GM12878 (cell line): ENCODE results near the gene SHC2. TPM values are rescaled to one million over a fixed set of nuclear protein-coding genes. Genes with fewer than 3 reads are reported as not detected.

Experiments
- ATAC-seq: fragments of 200-7000 bp; cut with Tn5 transposase; 3 replicates; pipeline ENCODE4 v1.9.1; 2020; ENCODE audit warnings: mild to moderate bottlenecking, moderate library complexity
- BruUV-seq: library from RNA; stranded (reverse); fragments of 400-500 nt; replicated peaks from 2 replicates; lab custom pipeline; 2021; lab: Mats Ljungman, UMichigan
- CTCF ChIA-PET: fragments of 300-600 bp; sonication (Branson Sonifier 250); formaldehyde crosslinking; extraction: SDS; loops from one replicate; lab custom pipeline; 2021; ENCODE audit warnings: inconsistent platforms; lab: Yijun Ruan, JAX
- POLR2A ChIA-PET: fragments of 350-600 bp; formaldehyde crosslinking; extraction: SDS; loops from one replicate; lab custom pipeline; 2021; ENCODE audit warnings: inconsistent platforms; lab: Charles Lee
- RAD21 ChIA-PET: fragments of 300-600 bp; sonication (Branson Sonifier 250); formaldehyde crosslinking; loops from one replicate; lab custom pipeline; 2023; ENCODE audit warnings: antibody characterized with exemption; ENCODE audit not compliant: unreplicated experiment; lab: Charles Lee
- SMC1A ChIA-PET: fragments of 300-600 bp; sonication (Branson Sonifier 250); formaldehyde crosslinking; loops from one replicate; lab custom pipeline; 2023; ENCODE audit not compliant: unreplicated experiment, uncharacterized antibody; lab: Charles Lee
- DNase-seq: peaks from one replicate; pipeline ENCODE4 v3.0.0-alpha.2; 2011; ENCODE audit warnings: low read depth, low spot score
- FAIRE-seq: peaks from 3 replicates; lab custom pipeline; 2011; peaks lifted over from hg19 to GRCh38; lab: Jason Lieb, UNC
- H2AFZ ChIP-seq: 2 replicates; pipeline ENCODE4 v1.6.0; 2011; ENCODE audit warnings: low read depth, low read length, control low read depth; ENCODE audit not compliant: control insufficient read depth
- H3K27ac ChIP-seq: 2 replicates; pipeline ENCODE4 v1.5.1; 2011; ENCODE audit warnings: control low read depth; ENCODE audit not compliant: control insufficient read depth, insufficient read depth
- H3K27me3 ChIP-seq, 2 experiments: replicated peaks in 1 of 2; 2 replicates each; pipeline versions ENCODE4 v1.6.0 to v1.6.1; 2011; ENCODE audit warnings: low read length in 1 of 2; ENCODE audit not compliant: control insufficient read depth in 2 of 2, insufficient read depth in 2 of 2
- H3K36me3 ChIP-seq, 2 experiments: 2 replicates each; pipeline ENCODE4 v1.5.1; 2011; ENCODE audit warnings: low read length in 1 of 2; ENCODE audit not compliant: control insufficient read depth in 2 of 2, insufficient read depth in 2 of 2
- H3K4me1 ChIP-seq: 2 replicates; pipeline ENCODE4 v1.6.1; 2011; ENCODE audit warnings: mild to moderate bottlenecking, low read length, moderate library complexity, mixed read lengths; ENCODE audit not compliant: control insufficient read depth, insufficient read depth
- H3K4me2 ChIP-seq: 2 replicates; pipeline ENCODE4 v1.6.0; 2011; ENCODE audit warnings: control low read depth; ENCODE audit not compliant: control insufficient read depth, insufficient read depth
- H3K4me3 ChIP-seq: fragments of 200-600 bp; sonication (generic); 2 replicates; pipeline ENCODE4 v1.5.1; 2016
- H3K79me2 ChIP-seq: 2 replicates; pipeline ENCODE4 v1.6.0; 2011; ENCODE audit warnings: low read length; ENCODE audit not compliant: control insufficient read depth, insufficient read depth
- H3K9ac ChIP-seq: 2 replicates; pipeline ENCODE4 v1.8.0; 2011; ENCODE audit warnings: low read length, control low read depth, mixed read lengths; ENCODE audit not compliant: control insufficient read depth, insufficient read depth
- H3K9me3 ChIP-seq: replicated peaks from 3 replicates; pipeline ENCODE4 v1.5.1; 2011; ENCODE audit warnings: mild to moderate bottlenecking, low read length; ENCODE audit not compliant: control insufficient read depth, insufficient read depth
- H4K20me1 ChIP-seq: 2 replicates; pipeline ENCODE4 v1.6.0; 2011; ENCODE audit not compliant: control insufficient read depth, insufficient read depth
- ATF7 ChIP-seq: fragments of 450-650 bp; IDR thresholded peaks from 2 replicates; pipeline ENCODE4 v1.6.1; 2016; ENCODE audit warnings: low read depth, mild to moderate bottlenecking
- CBFB ChIP-seq: IDR thresholded peaks from 2 replicates; pipeline ENCODE4 v1.6.1; 2016; ENCODE audit warnings: antibody characterized with exemption, low read depth
- CEBPB ChIP-seq, 2 experiments: fragments of 150-350 bp in 1 of 2; IDR thresholded peaks; 2 replicates each; pipeline ENCODE4 v1.6.1; 2012 to 2014; ENCODE audit warnings: low read depth in 2 of 2, low read length in 2 of 2, borderline replicate concordance in 1 of 2, inconsistent platforms in 1 of 2
- EGR1 ChIP-seq, 2 experiments: IDR thresholded peaks; 1 replicate in 1 of 2; 2 replicates in 1 of 2; pipeline ENCODE4 v1.6.1; 2011 to 2012; ENCODE audit warnings: low read depth in 2 of 2, low read length in 2 of 2, borderline replicate concordance in 1 of 2, mild to moderate bottlenecking in 1 of 2, moderate library complexity in 1 of 2
- KDM1A ChIP-seq: fragments of 200-600 bp; sonication (generic); IDR thresholded peaks from 2 replicates; pipeline ENCODE4 v1.6.1; 2016; ENCODE audit warnings: borderline replicate concordance
- MTA3 ChIP-seq: IDR thresholded peaks from 2 replicates; pipeline ENCODE4 v1.6.1; 2012; ENCODE audit warnings: low read length, inconsistent platforms, borderline replicate concordance
- PAX8 ChIP-seq: fragments of 450-650 bp; IDR thresholded peaks from 2 replicates; pipeline ENCODE4 v1.6.1; 2017; ENCODE audit warnings: mild to moderate bottlenecking, moderate library complexity
- POLR2AphosphoS5 ChIP-seq: IDR thresholded peaks from 2 replicates; pipeline ENCODE4 v1.6.1; 2011; ENCODE audit warnings: mild to moderate bottlenecking, low read length, inconsistent platforms
- RB1 ChIP-seq: fragments of 450-650 bp; formaldehyde crosslinking; IDR thresholded peaks from 2 replicates; pipeline ENCODE4 v1.6.1; 2017; ENCODE audit warnings: mild to moderate bottlenecking, borderline replicate concordance
- SIN3A ChIP-seq: IDR thresholded peaks from 2 replicates; pipeline ENCODE4 v1.6.1; 2012; ENCODE audit warnings: low read depth, low read length, improper control_type of control experiment
- WGBS: methylation state at CpG from one replicate; pipeline ENCODE4 v1.1.6; 2016; ENCODE audit warnings: low lambda C conversion rate; ENCODE audit not compliant: insufficient replicate concordance, insufficient coverage; ENCODE audit errors: missing lambda C conversion rate; 5-methylcytosine and 5-hydroxymethylcytosine counted together
- in situ Hi-C: fragments of 300-500 bp; cut with MboI; formaldehyde crosslinking; loops from 9 replicates; pipeline ENCODE4 v1.14.3; 2018; ENCODE audit warnings: mixed read lengths
- intact Hi-C: fragments of 100-400 bp; cut with micrococcal nuclease; formaldehyde crosslinking; loops from one replicate; pipeline ENCODE4 v1.14.2; 2022; ENCODE audit not compliant: unreplicated experiment
- polyA plus RNA-seq, 11 experiments: library from polyadenylated mRNA; depleted of rRNA in 4 of 11; unstranded in 6 of 11; stranded (reverse) in 5 of 11; fragments of >200 nt; fragmentation: Nextera tagmentation in 4 of 11; fragmentation: Illumina TruSeq in 1 of 11; extraction: Ambion mirVana in 4 of 11; extraction: Trizol in 1 of 11; gene quantifications; 1 replicate in 1 of 11; 2 replicates in 10 of 11; pipeline versions ENCODE4 v1.2.1 to v1.2.3, GENCODE V29; 2011 to 2016; ENCODE audit warnings: inconsistent platforms in 2 of 11, missing spikeins in 2 of 11, low read depth in 1 of 11
- total RNA-seq, 4 experiments: library from RNA; depleted of rRNA in 3 of 4; stranded (reverse); fragments of >200 nt in 3 of 4; fragmentation: Illumina TruSeq in 1 of 4; extraction: Trizol in 1 of 4; gene quantifications; 2 replicates each; pipeline versions ENCODE4 v1.2.1 to v1.2.3, GENCODE V29; 2013 to 2021

Gene SHC2
- total and polyA plus RNA-seq, 10 of the 15 experiments (the other 5 are each of a cell fraction or from before 2014, with no cell fraction given): 0.08 TPM; not detected in 9

- ChIA-PET CTCF (no interaction called here), RAD21 (no interaction called here)
- FAIRE-seq: no peak
- intact Hi-C loops (no loop called here), in situ Hi-C loops (no loop called here)
- no peak for ATAC-seq
- H3K9ac ChIP-seq: no peak overlapping the region
- no peaks in the 10 kb centered on the region for H3K36me3 ChIP-seq
- H2AFZ ChIP-seq: no peak overlapping the region
- TF ChIP-seq MTA3: no peak
- no peak for TF ChIP-seq PAX8
- no peak for TF ChIP-seq POLR2AphosphoS5
- no peak for TF ChIP-seq KDM1A
- no peak for TF ChIP-seq EGR1 (IDR thresholded peaks at IDR 0.05; ENCODE audit: borderline replicate concordance in 1 of 2, low read depth in 2 of 2, low read length in 2 of 2)
- no peak for TF ChIP-seq SIN3A
- TF ChIP-seq CBFB: no peak
- TF ChIP-seq ATF7: no peak
- no peak for TF ChIP-seq RB1
- no peak for TF ChIP-seq CEBPB (IDR thresholded peaks at IDR 0.05; ENCODE audit: borderline replicate concordance in 1 of 2, low read depth in 2 of 2, low read length in 2 of 2)
- TF ChIP-seq, all 136 proteins: peak for 0
- WGBS: 45% methylated on average over 7 of the region's 8 CpGs
- no peaks in the 10 kb centered on the region for H3K9me3 ChIP-seq
- H3K4me1 ChIP-seq: no peaks in the 10 kb centered on the region
- no peaks in the 10 kb centered on the region for H4K20me1 ChIP-seq
- no peaks in the 10 kb centered on the region for H3K79me2 ChIP-seq
- ChIA-PET SMC1A (no interaction called here), POLR2A (no interaction called here)
- H3K4me3 ChIP-seq: no peak overlapping the region
- no peak for DNase-seq
- H3K4me2 ChIP-seq: no peak overlapping the region
- no peaks in the 10 kb centered on the region for H3K27me3 ChIP-seq
- no TSS peak for BruUV-seq
- no peak overlapping the region for H3K27ac ChIP-seq
These were observed 84.7 kb downstream of the SHC2 start for GRCh38 chr19:376111-376470.
